DND-41 (cell line): Measurements from ENCODE around the gene USP5.

Experiments
- EZH2 ChIP-seq: IDR thresholded peaks from 3 replicates; pipeline ENCODE4 v1.6.1; 2012; ENCODE audit warnings: borderline replicate concordance, low read depth, mild to moderate bottlenecking, moderate library complexity, low read length, inconsistent platforms; ENCODE audit not compliant: severe bottlenecking
- TF ChIP-seq, protein P1 (sequence below): IDR thresholded peaks from 2 replicates; pipeline ENCODE4 v1.5.1; 2012; ENCODE audit warnings: borderline replicate concordance, low read length, moderate library complexity, mild to moderate bottlenecking; ENCODE audit not compliant: poor library complexity, severe bottlenecking; ENCODE audit errors: extremely low read depth

GRCh38 chr12:6861391-6861790 lies 9.4 kb downstream of the USP5 start:
- TF ChIP-seq EZH2: no peak
- TF ChIP-seq, protein P1, sequence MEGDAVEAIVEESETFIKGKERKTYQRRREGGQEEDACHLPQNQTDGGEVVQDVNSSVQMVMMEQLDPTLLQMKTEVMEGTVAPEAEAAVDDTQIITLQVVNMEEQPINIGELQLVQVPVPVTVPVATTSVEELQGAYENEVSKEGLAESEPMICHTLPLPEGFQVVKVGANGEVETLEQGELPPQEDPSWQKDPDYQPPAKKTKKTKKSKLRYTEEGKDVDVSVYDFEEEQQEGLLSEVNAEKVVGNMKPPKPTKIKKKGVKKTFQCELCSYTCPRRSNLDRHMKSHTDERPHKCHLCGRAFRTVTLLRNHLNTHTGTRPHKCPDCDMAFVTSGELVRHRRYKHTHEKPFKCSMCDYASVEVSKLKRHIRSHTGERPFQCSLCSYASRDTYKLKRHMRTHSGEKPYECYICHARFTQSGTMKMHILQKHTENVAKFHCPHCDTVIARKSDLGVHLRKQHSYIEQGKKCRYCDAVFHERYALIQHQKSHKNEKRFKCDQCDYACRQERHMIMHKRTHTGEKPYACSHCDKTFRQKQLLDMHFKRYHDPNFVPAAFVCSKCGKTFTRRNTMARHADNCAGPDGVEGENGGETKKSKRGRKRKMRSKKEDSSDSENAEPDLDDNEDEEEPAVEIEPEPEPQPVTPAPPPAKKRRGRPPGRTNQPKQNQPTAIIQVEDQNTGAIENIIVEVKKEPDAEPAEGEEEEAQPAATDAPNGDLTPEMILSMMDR: no peak
